GM12878 (cell line): Measurements from ENCODE around the gene RBMS1. TPM values are rescaled to one million over a fixed set of nuclear protein-coding genes. Genes with fewer than 3 reads are reported as not detected.

Source experiments
- ATAC-seq: fragments of 200-7000 bp; cut with Tn5 transposase; 3 replicates; pipeline ENCODE4 v1.9.1; 2020; ENCODE audit warnings: mild to moderate bottlenecking, moderate library complexity
- BruUV-seq: library from RNA; stranded (reverse); fragments of 400-500 nt; replicated peaks from 2 replicates; lab custom pipeline; 2021; lab: Mats Ljungman, UMichigan
- CTCF ChIA-PET: fragments of 300-600 bp; sonication (Branson Sonifier 250); formaldehyde crosslinking; extraction: SDS; loops from one replicate; lab custom pipeline; 2021; ENCODE audit warnings: inconsistent platforms; lab: Yijun Ruan, JAX
- POLR2A ChIA-PET: fragments of 350-600 bp; formaldehyde crosslinking; extraction: SDS; loops from one replicate; lab custom pipeline; 2021; ENCODE audit warnings: inconsistent platforms; lab: Charles Lee
- RAD21 ChIA-PET: fragments of 300-600 bp; sonication (Branson Sonifier 250); formaldehyde crosslinking; loops from one replicate; lab custom pipeline; 2023; ENCODE audit warnings: antibody characterized with exemption; ENCODE audit not compliant: unreplicated experiment; lab: Charles Lee
- SMC1A ChIA-PET: fragments of 300-600 bp; sonication (Branson Sonifier 250); formaldehyde crosslinking; loops from one replicate; lab custom pipeline; 2023; ENCODE audit not compliant: unreplicated experiment, uncharacterized antibody; lab: Charles Lee
- DNase-seq: peaks from one replicate; pipeline ENCODE4 v3.0.0-alpha.2; 2011; ENCODE audit warnings: low read depth, low spot score
- FAIRE-seq: peaks from 3 replicates; lab custom pipeline; 2011; peaks lifted over from hg19 to GRCh38; lab: Jason Lieb, UNC
- H2AFZ ChIP-seq: 2 replicates; pipeline ENCODE4 v1.6.0; 2011; ENCODE audit warnings: low read depth, low read length, control low read depth; ENCODE audit not compliant: control insufficient read depth
- H3K27ac ChIP-seq: 2 replicates; pipeline ENCODE4 v1.5.1; 2011; ENCODE audit warnings: control low read depth; ENCODE audit not compliant: control insufficient read depth, insufficient read depth
- H3K27me3 ChIP-seq, 2 experiments: replicated peaks in 1 of 2; 2 replicates each; pipeline versions ENCODE4 v1.6.0 to v1.6.1; 2011; ENCODE audit warnings: low read length in 1 of 2; ENCODE audit not compliant: control insufficient read depth in 2 of 2, insufficient read depth in 2 of 2
- H3K36me3 ChIP-seq, 2 experiments: 2 replicates each; pipeline ENCODE4 v1.5.1; 2011; ENCODE audit warnings: low read length in 1 of 2; ENCODE audit not compliant: control insufficient read depth in 2 of 2, insufficient read depth in 2 of 2
- H3K4me1 ChIP-seq: 2 replicates; pipeline ENCODE4 v1.6.1; 2011; ENCODE audit warnings: mild to moderate bottlenecking, low read length, moderate library complexity, mixed read lengths; ENCODE audit not compliant: control insufficient read depth, insufficient read depth
- H3K4me2 ChIP-seq: 2 replicates; pipeline ENCODE4 v1.6.0; 2011; ENCODE audit warnings: control low read depth; ENCODE audit not compliant: control insufficient read depth, insufficient read depth
- H3K4me3 ChIP-seq: fragments of 200-600 bp; sonication (generic); 2 replicates; pipeline ENCODE4 v1.5.1; 2016
- H3K79me2 ChIP-seq: 2 replicates; pipeline ENCODE4 v1.6.0; 2011; ENCODE audit warnings: low read length; ENCODE audit not compliant: control insufficient read depth, insufficient read depth
- H3K9ac ChIP-seq: 2 replicates; pipeline ENCODE4 v1.8.0; 2011; ENCODE audit warnings: low read length, control low read depth, mixed read lengths; ENCODE audit not compliant: control insufficient read depth, insufficient read depth
- H3K9me3 ChIP-seq: replicated peaks from 3 replicates; pipeline ENCODE4 v1.5.1; 2011; ENCODE audit warnings: mild to moderate bottlenecking, low read length; ENCODE audit not compliant: control insufficient read depth, insufficient read depth
- H4K20me1 ChIP-seq: 2 replicates; pipeline ENCODE4 v1.6.0; 2011; ENCODE audit not compliant: control insufficient read depth, insufficient read depth
- CBFB ChIP-seq: IDR thresholded peaks from 2 replicates; pipeline ENCODE4 v1.6.1; 2016; ENCODE audit warnings: antibody characterized with exemption, low read depth
- CBX5 ChIP-seq: sonication (generic); IDR thresholded peaks from 2 replicates; pipeline ENCODE4 v1.6.1; 2016; ENCODE audit warnings: low read depth, moderate library complexity, mild to moderate bottlenecking, inconsistent platforms
- E2F4 ChIP-seq: IDR thresholded peaks from 2 replicates; pipeline ENCODE4 v1.6.1; 2012; ENCODE audit warnings: low read depth, low read length, improper control_type of control experiment
- HDGF ChIP-seq: fragments of 450-650 bp; IDR thresholded peaks from 2 replicates; pipeline ENCODE4 v1.6.1; 2016; ENCODE audit warnings: antibody characterized with exemption
- MXI1 ChIP-seq: fragments of 150-350 bp; IDR thresholded peaks from 2 replicates; pipeline ENCODE4 v1.6.1; 2011; ENCODE audit warnings: low read depth, mild to moderate bottlenecking, inconsistent platforms, low read length, improper control_type of control experiment
- MYB ChIP-seq: fragments of 150-350 bp; IDR thresholded peaks from 2 replicates; pipeline ENCODE4 v1.6.1; 2014; ENCODE audit warnings: mild to moderate bottlenecking, low read depth, low read length, borderline replicate concordance
- NFYA ChIP-seq: IDR thresholded peaks from 2 replicates; pipeline ENCODE4 v1.6.1; 2011; ENCODE audit warnings: low read depth, mild to moderate bottlenecking, low read length, improper control_type of control experiment, borderline replicate concordance
- NR2C2 ChIP-seq: IDR thresholded peaks from 2 replicates; pipeline ENCODE4 v1.6.1; 2011; ENCODE audit warnings: borderline replicate concordance, low read depth; ENCODE audit not compliant: control insufficient read depth, insufficient read length
- NR2F1 ChIP-seq: fragments of 450-650 bp; conservative IDR thresholded peaks from 2 replicates; pipeline ENCODE4 v1.6.1; 2017; ENCODE audit warnings: mild to moderate bottlenecking
- PBX3 ChIP-seq: IDR thresholded peaks from 2 replicates; pipeline ENCODE4 v1.6.1; 2011; ENCODE audit warnings: mild to moderate bottlenecking, low read depth, low read length, moderate library complexity; ENCODE audit not compliant: insufficient replicate concordance
- SP1 ChIP-seq: IDR thresholded peaks from one replicate; pipeline ENCODE4 v1.6.1; 2011; ENCODE audit warnings: low read depth, low read length
- SREBF1 ChIP-seq: IDR thresholded peaks from 2 replicates; pipeline ENCODE4 v1.6.1; 2012; ENCODE audit warnings: mild to moderate bottlenecking, low read length
- STAT3 ChIP-seq: IDR thresholded peaks from 2 replicates; pipeline ENCODE4 v1.6.1; 2011; ENCODE audit warnings: low read depth, low read length, improper control_type of control experiment
- USF2 ChIP-seq: IDR thresholded peaks from 2 replicates; pipeline ENCODE4 v1.6.1; 2011; ENCODE audit warnings: low read depth, low read length, improper control_type of control experiment, borderline replicate concordance
- WRNIP1 ChIP-seq: IDR thresholded peaks from 2 replicates; pipeline ENCODE4 v1.6.1; 2011; ENCODE audit warnings: low read depth, low read length, improper control_type of control experiment, borderline replicate concordance
- ZNF24 ChIP-seq: fragments of 450-650 bp; IDR thresholded peaks from 2 replicates; pipeline ENCODE4 v1.6.1; 2017; ENCODE audit warnings: antibody characterized with exemption, mild to moderate bottlenecking
- ZNF622 ChIP-seq: fragments of 450-650 bp; IDR thresholded peaks from 2 replicates; pipeline ENCODE4 v1.6.1; 2017; ENCODE audit warnings: mild to moderate bottlenecking, inconsistent platforms
- WGBS: methylation state at CpG from one replicate; pipeline ENCODE4 v1.1.6; 2016; ENCODE audit warnings: low lambda C conversion rate; ENCODE audit not compliant: insufficient replicate concordance, insufficient coverage; ENCODE audit errors: missing lambda C conversion rate; 5-methylcytosine and 5-hydroxymethylcytosine counted together
- in situ Hi-C: fragments of 300-500 bp; cut with MboI; formaldehyde crosslinking; loops from 9 replicates; pipeline ENCODE4 v1.14.3; 2018; ENCODE audit warnings: mixed read lengths
- intact Hi-C: fragments of 100-400 bp; cut with micrococcal nuclease; formaldehyde crosslinking; loops from one replicate; pipeline ENCODE4 v1.14.2; 2022; ENCODE audit not compliant: unreplicated experiment
- polyA plus RNA-seq, 11 experiments: library from polyadenylated mRNA; depleted of rRNA in 4 of 11; unstranded in 6 of 11; stranded (reverse) in 5 of 11; fragments of >200 nt; fragmentation: Nextera tagmentation in 4 of 11; fragmentation: Illumina TruSeq in 1 of 11; extraction: Ambion mirVana in 4 of 11; extraction: Trizol in 1 of 11; gene quantifications; 1 replicate in 1 of 11; 2 replicates in 10 of 11; pipeline versions ENCODE4 v1.2.1 to v1.2.3, GENCODE V29; 2011 to 2016; ENCODE audit warnings: inconsistent platforms in 2 of 11, missing spikeins in 2 of 11, low read depth in 1 of 11
- total RNA-seq, 4 experiments: library from RNA; depleted of rRNA in 3 of 4; stranded (reverse); fragments of >200 nt in 3 of 4; fragmentation: Illumina TruSeq in 1 of 4; extraction: Trizol in 1 of 4; gene quantifications; 2 replicates each; pipeline versions ENCODE4 v1.2.1 to v1.2.3, GENCODE V29; 2013 to 2021

RBMS1 gene
- total and polyA plus RNA-seq, 10 of the 15 experiments (the other 5 are each of a cell fraction or from before 2014, with no cell fraction given): 0.04 to 0.31 (median 0.17) TPM; not detected in 1

- no peaks in the 10 kb centered on the region for H3K4me1 ChIP-seq
- TF ChIP-seq NFYA (no peak), HDGF (no peak), MXI1 (no peak)
- 25% methylated on average over 5 of the region's 5 CpGs for WGBS
- H4K20me1 ChIP-seq: no peaks in the 10 kb centered on the region
- POLR2A ChIA-PET: no interaction called here
- DNase-seq (no peak), FAIRE-seq (no peak), ATAC-seq (no peak)
- RAD21 ChIA-PET: interaction anchor here (0.6 kb wide), 1 partner anchor 13 kb away, joined by 3 read pairs; no protein-coding TSS in a partner anchor
- H3K36me3 ChIP-seq: no peaks in the 10 kb centered on the region
- H2AFZ ChIP-seq: no peak overlapping the region
- in situ Hi-C loops (no loop called here), intact Hi-C loops (no loop called here)
- no peak overlapping the region for H3K4me2 ChIP-seq
- H3K9ac ChIP-seq: no peak overlapping the region
- SMC1A ChIA-PET: no interaction called here
- no peak overlapping the region for H3K27ac ChIP-seq
- no peaks in the 10 kb centered on the region for H3K9me3 ChIP-seq
- no peaks in the 10 kb centered on the region; a peak in 2 of 4 replicates for H3K27me3 ChIP-seq
- CTCF ChIA-PET: no interaction called here
- BruUV-seq: no TSS peak
- H3K4me3 ChIP-seq: no peak overlapping the region
- H3K79me2 ChIP-seq: no peaks in the 10 kb centered on the region
These were observed 8.9 kb upstream of the RBMS1 start for GRCh38 chr2:160502478-160502877.

- H3K27me3 ChIP-seq: peaks cover 0 to 2% of the 10 kb centered on the region in 2 experiments; a peak in 2 of 4 replicates
- ChIA-PET CTCF (no interaction called here), SMC1A (no interaction called here), POLR2A (no interaction called here), RAD21 (no interaction called here)
- no peaks in the 10 kb centered on the region for H4K20me1 ChIP-seq
- H3K79me2 ChIP-seq: no peaks in the 10 kb centered on the region
- DNase-seq (no peak), ATAC-seq (no peak), FAIRE-seq (no peak)
- H3K27ac ChIP-seq: no peak overlapping the region
- no TSS peak for BruUV-seq
- in situ Hi-C loops (no loop called here), intact Hi-C loops (no loop called here)
- H3K4me3 ChIP-seq: no peak overlapping the region
- H3K4me2 ChIP-seq: no peak overlapping the region
- H3K4me1 ChIP-seq: no peaks in the 10 kb centered on the region
- H3K9me3 ChIP-seq: no peaks in the 10 kb centered on the region
- 31% methylated on average over 1 of the region's 1 CpG for WGBS
- no peak overlapping the region for H3K9ac ChIP-seq
- H3K36me3 ChIP-seq: no peaks in the 10 kb centered on the region
- no peak overlapping the region for H2AFZ ChIP-seq
- no peak for TF ChIP-seq E2F4
- no peak for TF ChIP-seq CBX5
- no peak for TF ChIP-seq SP1
- no peak for TF ChIP-seq CBFB
- TF ChIP-seq SREBF1: no peak
- no peak for TF ChIP-seq WRNIP1
- no peak for TF ChIP-seq PBX3
- TF ChIP-seq MYB: no peak
- no peak for TF ChIP-seq NR2F1
- TF ChIP-seq STAT3: no peak
- no peak for TF ChIP-seq USF2
- no peak for TF ChIP-seq ZNF622
- TF ChIP-seq ZNF24: no peak
- TF ChIP-seq NR2C2: no peak
These were observed 7.8 kb upstream of the RBMS1 start for GRCh38 chr2:160501370-160501769.
